HK-2 (cell line): ENCODE data around the gene S1PR1.

Experiments
- DNase-seq: peaks from one replicate; pipeline ENCODE4 v3.0.0-alpha.2; 2018; ENCODE audit not compliant: unreplicated experiment

Gene S1PR1

GRCh38 chr1:101245246-101245927, 8.6 kb downstream of the S1PR1 start:
- no peak for DNase-seq

- DNase-seq = no peak
Measured at GRCh38 chr1:101247404-101248287, 10.8 kb downstream of the S1PR1 start.

- DNase-seq = no peak
Measured at GRCh38 chr1:101250222-101250621, 13.4 kb downstream of the S1PR1 start.

GRCh38 chr1:101250656-101251272, 13.9 kb downstream of the S1PR1 start:
- no peak for DNase-seq

- DNase-seq = no peak
Measured at GRCh38 chr1:101251504-101251903, 14.7 kb downstream of the S1PR1 start.

DNA sequence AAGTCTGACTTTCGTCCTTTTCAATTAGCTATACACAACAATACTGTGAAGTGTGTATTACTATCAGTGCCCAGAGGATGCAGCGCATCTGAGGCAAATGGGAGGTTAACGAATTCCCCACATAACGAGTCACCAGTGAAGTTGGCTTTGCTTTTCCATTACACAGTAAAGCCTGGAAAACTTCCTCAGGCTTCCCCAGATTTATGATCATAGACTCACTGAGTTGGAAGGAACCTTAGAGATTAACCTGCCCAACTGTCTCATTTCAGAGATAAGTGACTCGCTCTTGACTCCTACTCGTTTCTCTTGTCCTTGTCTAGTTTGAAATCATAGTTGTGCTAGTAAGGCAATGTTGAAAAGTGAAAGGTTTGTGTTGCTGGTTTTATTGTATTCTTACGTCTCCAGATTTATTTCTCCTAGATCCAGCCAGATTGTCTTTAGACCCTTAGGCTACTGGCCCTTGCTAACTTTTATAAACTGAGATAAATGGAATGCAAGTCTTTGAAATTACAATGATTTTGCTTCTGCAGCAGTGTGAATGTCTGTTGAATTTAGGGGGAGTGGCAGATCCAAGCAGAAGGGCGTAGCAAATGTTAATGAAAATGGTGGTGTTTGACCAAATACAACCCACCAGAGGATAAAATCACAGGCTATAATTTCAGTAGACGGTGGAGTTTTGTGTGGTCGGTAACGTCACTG, 17.3 kb downstream of the S1PR1 start:
- peak; percentile 27 for DNase-seq

DNA sequence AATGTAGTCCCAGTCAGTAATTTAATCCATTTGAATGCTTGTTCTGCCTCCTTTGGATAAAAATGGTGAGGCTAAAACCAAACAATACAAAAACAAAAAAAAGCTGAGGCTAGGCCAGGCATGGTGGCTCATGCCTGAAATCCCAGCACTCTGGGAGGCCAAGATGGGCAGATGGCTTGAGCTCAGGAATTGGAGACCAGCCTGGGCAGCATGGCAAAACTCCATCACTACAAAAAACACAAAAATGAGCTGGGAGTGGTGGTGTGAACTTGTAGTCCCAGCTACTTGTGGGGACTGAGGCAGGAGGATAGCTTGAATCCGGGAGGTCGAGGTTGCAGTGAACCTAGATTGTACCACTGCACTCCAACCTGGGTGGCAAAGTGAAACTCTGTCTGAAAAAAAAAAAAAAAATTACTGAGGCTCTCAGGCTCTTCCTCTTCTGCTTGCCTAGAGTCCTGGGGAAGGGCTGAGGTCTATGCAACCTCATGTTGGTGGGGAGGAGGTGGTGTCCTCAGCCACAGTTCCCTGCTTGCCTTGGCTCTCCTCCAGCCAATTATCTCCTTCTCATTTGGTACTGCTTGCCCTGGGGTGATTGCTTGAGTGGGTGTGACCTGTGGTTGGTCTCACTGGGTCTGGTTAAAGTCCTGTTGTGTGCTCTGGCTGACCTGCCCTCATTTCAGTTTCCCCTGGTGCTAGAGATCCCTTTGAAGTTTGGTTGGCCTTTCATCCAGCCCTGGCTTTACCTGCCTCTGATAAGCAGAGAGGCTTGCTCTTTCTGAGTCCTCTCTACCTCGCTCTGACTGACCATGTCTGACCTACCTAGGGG, 20.9 kb downstream of the S1PR1 start:
- DNase-seq = no peak

DNA sequence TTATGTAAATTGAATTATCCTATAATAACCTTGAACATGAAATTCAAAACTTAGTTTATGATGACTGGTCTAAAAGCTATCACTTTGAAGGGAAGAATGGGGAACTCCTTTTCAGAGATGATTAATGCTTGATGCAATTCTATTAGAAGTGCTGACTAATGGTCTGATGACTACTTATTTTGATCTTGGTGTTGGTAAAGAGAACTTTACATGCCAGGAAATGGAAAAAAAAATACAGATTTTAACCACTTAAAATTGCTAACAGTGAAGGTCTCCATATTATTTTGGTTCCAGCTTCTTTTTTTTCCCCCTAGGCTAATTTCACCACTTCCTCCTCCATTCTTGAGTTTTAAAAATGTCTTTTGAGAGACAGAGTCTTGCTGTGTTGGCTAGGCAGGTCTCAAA, 22.9 kb downstream of the S1PR1 start:
- no peak for DNase-seq

DNA sequence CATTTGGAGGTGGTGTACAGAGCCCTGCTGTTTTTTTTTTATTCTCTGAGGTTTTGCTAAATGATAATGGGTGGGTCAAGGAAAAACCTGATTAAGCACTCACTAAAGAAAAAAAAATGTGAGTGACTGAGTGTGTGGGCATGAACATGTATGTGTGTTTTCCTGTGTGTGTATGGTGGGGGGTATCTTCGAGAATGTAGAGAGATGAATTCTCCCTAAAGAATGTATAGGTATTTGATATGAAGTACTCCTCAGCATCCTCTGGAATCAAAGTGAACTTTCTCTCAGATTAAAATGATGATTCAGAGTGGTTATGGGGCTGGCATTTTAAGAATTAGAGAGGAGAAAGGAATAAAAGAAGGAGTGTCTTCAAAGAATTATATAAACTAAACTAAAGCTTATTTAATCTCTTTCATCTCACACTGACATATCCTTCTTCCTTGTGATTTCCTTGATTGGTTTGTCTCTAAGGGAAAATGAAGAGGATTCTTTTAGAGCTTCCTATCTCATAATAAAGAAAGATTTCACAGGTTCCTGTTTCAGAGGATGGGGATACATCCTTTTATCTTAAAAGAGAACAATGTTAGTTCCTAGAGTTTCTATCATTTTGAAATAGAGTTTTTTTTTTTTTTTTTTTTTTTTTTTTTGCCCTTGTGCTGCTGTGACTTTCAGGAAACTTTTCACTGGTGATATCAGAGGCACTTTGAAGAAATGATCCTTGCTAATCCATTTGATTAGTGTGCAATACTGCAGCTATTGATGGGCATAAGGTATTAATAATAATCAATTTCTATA, 23.9 kb downstream of the S1PR1 start:
- DNase-seq = no peak

DNA sequence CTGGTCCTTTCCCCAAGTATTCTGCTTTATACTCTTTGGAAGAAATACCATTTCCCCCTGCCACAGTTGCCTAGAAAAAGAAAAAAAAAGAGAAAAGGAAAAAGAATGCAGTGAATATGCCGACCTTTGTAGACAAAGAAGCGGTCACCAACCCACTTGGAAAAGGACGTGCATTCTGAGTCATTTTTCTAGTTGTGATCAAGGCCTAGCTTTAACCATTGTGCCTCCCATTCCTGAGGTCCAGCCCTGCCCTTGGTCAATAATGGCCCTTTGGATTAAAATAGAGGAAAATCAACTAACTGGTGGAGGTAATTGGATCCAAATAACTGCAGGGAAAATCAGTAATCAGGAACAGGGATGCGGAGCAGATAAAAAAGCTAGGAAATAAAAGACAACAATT, 24.8 kb downstream of the S1PR1 start:
- no peak for DNase-seq

GRCh38 chr1:101262060-101262459, 25.2 kb downstream of the S1PR1 start:
- no peak for DNase-seq

DNA sequence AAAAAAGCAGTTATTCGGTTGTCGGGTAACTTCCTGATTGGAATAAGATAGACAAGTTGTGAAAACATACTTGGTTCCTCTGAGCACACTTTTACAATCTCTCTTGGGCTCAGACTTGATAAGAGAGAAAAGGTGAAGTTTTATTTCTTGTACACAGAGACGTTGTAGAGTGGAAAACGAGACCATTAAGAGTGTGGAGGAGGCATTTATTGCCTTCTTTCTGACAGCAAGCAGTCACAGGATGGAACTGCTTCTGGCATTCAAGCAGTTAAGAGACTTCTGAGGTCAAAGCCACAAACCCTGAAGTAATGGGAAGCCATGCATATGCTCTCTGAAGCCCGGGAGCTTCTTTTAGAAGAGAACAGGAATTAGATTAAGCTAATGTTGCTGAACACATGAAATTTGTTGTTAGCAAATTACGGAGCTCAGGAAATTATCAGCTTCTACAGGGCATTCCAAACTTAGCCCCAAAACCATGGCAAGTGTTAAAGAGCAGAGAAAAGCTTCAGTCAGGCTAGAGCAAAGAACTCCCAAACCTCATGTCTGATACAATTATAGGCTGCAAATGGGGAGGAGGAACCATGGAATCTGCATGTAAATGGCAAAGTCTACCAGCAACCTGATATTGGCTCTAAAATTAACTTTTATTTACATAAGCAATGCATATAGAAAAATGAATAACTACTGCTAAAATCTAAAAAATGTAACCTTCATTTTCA, 26.0 kb downstream of the S1PR1 start:
- DNase-seq = no peak

DNA sequence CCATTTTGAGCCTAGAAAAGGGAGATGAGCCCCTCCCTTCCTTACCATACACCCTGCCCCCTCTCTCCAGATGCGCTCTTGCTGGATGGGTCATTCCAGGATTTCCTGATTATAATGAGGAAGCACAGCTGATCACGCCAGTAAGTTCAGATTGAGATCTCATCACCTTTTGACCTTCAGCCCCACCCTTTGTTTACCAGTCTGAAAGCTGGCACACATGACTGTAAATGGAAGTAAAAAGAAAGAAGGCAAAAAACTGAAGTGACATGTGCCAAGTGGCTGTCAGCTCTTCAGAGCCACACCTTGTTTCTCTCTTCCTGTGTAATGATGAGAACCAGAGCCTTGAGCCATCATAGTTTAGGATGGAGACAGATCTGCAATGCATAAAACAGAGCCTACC, 27.9 kb downstream of the S1PR1 start:
- DNase-seq = no peak

DNA sequence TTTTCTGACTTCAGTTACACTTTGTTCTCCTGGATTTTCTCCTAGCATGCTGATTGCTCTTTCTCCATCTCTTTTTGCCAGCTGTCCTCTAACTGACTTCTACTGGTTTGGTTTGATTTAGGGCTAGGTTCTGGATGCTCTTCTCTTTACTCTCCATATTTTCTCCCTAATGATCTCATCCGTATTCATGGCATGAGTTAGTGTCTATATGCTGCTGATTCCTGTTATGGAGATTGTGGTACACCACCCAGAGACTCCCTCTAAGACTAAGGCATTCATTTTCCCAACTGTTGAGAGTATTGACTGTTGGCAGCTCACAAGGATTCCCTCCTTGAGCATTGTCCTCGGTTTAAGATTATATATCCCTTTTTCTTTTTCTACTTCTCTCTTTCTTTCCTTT, 28.9 kb downstream of the S1PR1 start:
- no peak for DNase-seq

- DNase-seq = no peak
Measured at GRCh38 chr1:101267082-101267481, 30.3 kb downstream of the S1PR1 start.

DNA sequence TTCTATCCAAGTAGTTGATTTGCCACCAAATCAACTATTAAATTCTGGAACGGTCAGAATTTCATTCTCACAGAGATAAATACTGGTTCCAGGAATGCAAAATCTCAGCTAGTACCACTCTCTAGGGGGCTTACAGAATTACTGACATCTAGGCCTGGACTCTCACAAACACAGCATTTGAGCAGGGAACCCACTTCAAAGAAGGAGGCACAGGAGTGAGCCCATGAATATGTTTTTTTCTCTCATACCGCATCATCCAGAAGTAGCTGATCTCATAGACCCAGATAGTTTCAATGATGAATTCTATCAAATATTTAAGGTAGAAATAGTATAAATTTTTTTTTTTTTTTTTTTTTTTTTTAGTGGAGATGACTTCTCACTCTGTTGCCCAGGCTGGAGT, 32.1 kb downstream of the S1PR1 start:
- DNase-seq = no peak

- DNase-seq = no peak
Measured at GRCh38 chr1:101275672-101276071, 38.9 kb downstream of the S1PR1 start.

- no peak for DNase-seq
Measured at GRCh38 chr1:101276818-101277217, 40.0 kb downstream of the S1PR1 start.

DNA sequence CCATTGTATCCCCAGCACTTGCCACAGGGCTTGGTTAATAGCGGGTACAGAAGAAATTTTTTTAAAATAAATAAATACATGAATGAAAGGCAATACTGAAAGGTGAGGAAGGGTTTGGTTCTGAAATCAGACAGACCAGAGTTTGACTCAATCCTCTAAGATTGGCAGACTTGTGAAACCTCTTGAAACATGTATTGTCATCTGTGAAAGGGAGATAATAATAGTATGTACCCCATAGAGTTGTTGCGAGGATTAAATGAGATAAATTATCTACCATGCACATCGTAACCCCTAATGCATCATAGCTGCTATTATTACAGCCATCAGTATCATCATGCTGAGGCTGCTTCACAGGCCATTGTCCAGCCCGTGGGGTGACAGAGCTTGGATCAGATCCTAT, 41.4 kb downstream of the S1PR1 start:
- DNase-seq = no peak

DNA sequence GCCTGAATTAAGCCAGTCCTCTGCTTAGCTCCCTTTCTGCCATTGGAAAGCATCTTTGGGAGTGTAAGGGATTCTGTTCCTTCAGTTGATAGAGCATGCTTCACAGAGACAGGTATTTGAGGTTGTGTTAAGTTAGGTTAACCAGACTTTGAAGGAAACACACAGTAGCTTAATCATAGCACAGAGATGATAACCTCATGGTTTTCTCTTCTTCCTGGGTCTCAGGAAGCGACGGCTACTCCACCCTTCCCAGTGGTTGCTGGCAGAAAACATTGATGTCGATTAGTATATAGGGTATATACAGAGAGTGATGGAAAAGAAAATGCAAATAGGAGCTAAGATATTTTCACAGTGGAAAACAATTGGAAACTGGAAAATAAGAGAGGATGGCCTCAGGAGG, 42.0 kb downstream of the S1PR1 start:
- DNase-seq = no peak
